Measurements from ENCODE around the gene EWSR1. TPM values are rescaled to one million over a fixed set of nuclear protein-coding genes. Genes with fewer than 3 reads are reported as not detected.

The EWSR1 gene
- total RNA-seq, 8 experiments from 2014 or later = 134 to 362 (median 188) TPM

GRCh38 chr22:29266564-29267461 lies 1.3 kb upstream of the EWSR1 start:
- 0 to 80% (median 15%) methylated on average over 1 to 6 of the region's 13 CpGs; no CpG with 5 or more reads in 3 of the 10 experiments for WGBS, 10 experiments
- peaks cover 26 to 30% of the 10 kb centered on the region in 2 donors for H3K4me1 ChIP-seq (replicated peaks in 1 of 2)
- ATAC-seq (replicated peaks in 6 of 8) = peak in 6 of 8 experiments; percentile 0 to 8 (median 2)
- in situ Hi-C loops (cut with MboI; ENCODE audit: low pct_unique_long_range_greater_than_20kb in 2 of 9, low sequenced_read_pairs in 9 of 9, unreplicated experiment in 9 of 9) = loop anchor here in 1 of 9 experiments (25.0 kb wide), 1 partner anchor 405 kb away; no protein-coding TSS in a partner anchor
- H3K4me3 ChIP-seq = peak overlapping the region; percentile 79 to 99 (median 92)
- H3K27ac ChIP-seq = peak overlapping the region; percentile 100

- ATAC-seq (replicated peaks in 6 of 8) = peak in 1 of 8 experiments; percentile 0
- 0 to 7% (median 0%) methylated on average over 2 to 18 of the region's 32 CpGs; no CpG with 5 or more reads in 5 of the 10 experiments for WGBS, 10 experiments
- peak overlapping the region; percentile 79 to 99 (median 92) for H3K4me3 ChIP-seq
- H3K4me1 ChIP-seq (replicated peaks in 1 of 2) = peaks cover 26 to 30% of the 10 kb centered on the region in 2 donors
- in situ Hi-C loops (cut with MboI; ENCODE audit: low pct_unique_long_range_greater_than_20kb in 2 of 9, low sequenced_read_pairs in 9 of 9, unreplicated experiment in 9 of 9) = loop anchor here in 1 of 9 experiments (25.0 kb wide), 1 partner anchor 405 kb away; no protein-coding TSS in a partner anchor
- peak overlapping the region; percentile 100 for H3K27ac ChIP-seq
These were observed 608 bp upstream of the EWSR1 start for GRCh38 chr22:29267462-29267857.

- peak overlapping the region; percentile 100 for H3K27ac ChIP-seq
- whole genome bisulfite sequencing, 10 experiments = 0 to 2% (median 0%) methylated on average over 2 to 23 of the region's 51 CpGs; no CpG with 5 or more reads in 2 of the 10 experiments
- peak; percentile 15 to 44 (median 32) for ATAC-seq (replicated peaks in 6 of 8)
- peak overlapping the region; percentile 79 to 99 (median 92) for H3K4me3 ChIP-seq
- in situ Hi-C loops (cut with MboI; ENCODE audit: low pct_unique_long_range_greater_than_20kb in 2 of 9, low sequenced_read_pairs in 9 of 9, unreplicated experiment in 9 of 9) = loop anchor here in 1 of 9 experiments (25.0 kb wide), 1 partner anchor 406 kb away; no protein-coding TSS in a partner anchor
- H3K4me1 ChIP-seq (replicated peaks in 1 of 2) = peaks cover 26 to 30% of the 10 kb centered on the region in 2 donors
These were observed 602 bp downstream of the EWSR1 start for GRCh38 chr22:29268511-29269229.

GRCh38 chr22:29269230-29269604 lies 1.1 kb downstream of the EWSR1 start:
- H3K4me1 ChIP-seq (replicated peaks in 1 of 2) = peaks cover 26 to 30% of the 10 kb centered on the region in 2 donors
- peak overlapping the region; percentile 100 for H3K27ac ChIP-seq
- WGBS, 10 experiments = 0 to 4% (median 0%) methylated on average over 1 to 14 of the region's 14 CpGs; no CpG with 5 or more reads in 3 of the 10 experiments
- ATAC-seq (replicated peaks in 6 of 8) = no peak
- peak overlapping the region; percentile 79 to 99 (median 92) for H3K4me3 ChIP-seq
- in situ Hi-C loops (cut with MboI; ENCODE audit: low pct_unique_long_range_greater_than_20kb in 2 of 9, low sequenced_read_pairs in 9 of 9, unreplicated experiment in 9 of 9) = loop anchor here in 1 of 9 experiments (25.0 kb wide), 1 partner anchor 407 kb away; no protein-coding TSS in a partner anchor

GRCh38 chr22:29269731-29270474 lies 1.8 kb downstream of the EWSR1 start:
- H3K4me3 ChIP-seq = peak overlapping the region; percentile 79 to 99 (median 92)
- peaks cover 26 to 30% of the 10 kb centered on the region in 2 donors for H3K4me1 ChIP-seq (replicated peaks in 1 of 2)
- in situ Hi-C loops (cut with MboI; ENCODE audit: low pct_unique_long_range_greater_than_20kb in 2 of 9, low sequenced_read_pairs in 9 of 9, unreplicated experiment in 9 of 9) = loop anchor here in 1 of 9 experiments (25.0 kb wide), 1 partner anchor 408 kb away; no protein-coding TSS in a partner anchor
- no peak overlapping the region for H3K27ac ChIP-seq
- ATAC-seq (replicated peaks in 6 of 8) = no peak
- 0 to 40% (median 21%) methylated on average over 5 to 11 of the region's 13 CpGs for WGBS, 10 experiments

- in situ Hi-C loops (cut with MboI; ENCODE audit: low pct_unique_long_range_greater_than_20kb in 2 of 9, low sequenced_read_pairs in 9 of 9, unreplicated experiment in 9 of 9) = loop anchor here in 1 of 9 experiments (25.0 kb wide), 1 partner anchor 408 kb away; no protein-coding TSS in a partner anchor
- WGBS, 10 experiments = 7 to 42% (median 23%) methylated on average over 3 to 9 of the region's 9 CpGs; no CpG with 5 or more reads in 1 of the 10 experiments
- H3K4me1 ChIP-seq (replicated peaks in 1 of 2) = peaks cover 26 to 30% of the 10 kb centered on the region in 2 donors
- no peak for ATAC-seq (replicated peaks in 6 of 8)
- no peak overlapping the region for H3K27ac ChIP-seq
- peak overlapping the region; percentile 79 to 99 (median 92) for H3K4me3 ChIP-seq
These were observed 2.6 kb downstream of the EWSR1 start for GRCh38 chr22:29270475-29271271.

- in situ Hi-C loops (cut with MboI; ENCODE audit: low pct_unique_long_range_greater_than_20kb in 2 of 9, low sequenced_read_pairs in 9 of 9, unreplicated experiment in 9 of 9) = loop anchor here in 1 of 9 experiments (25.0 kb wide), 1 partner anchor 410 kb away; no protein-coding TSS in a partner anchor
- peaks cover 16 to 18% of the 10 kb centered on the region in 2 donors for H3K4me1 ChIP-seq (replicated peaks in 1 of 2)
- ATAC-seq (replicated peaks in 6 of 8) = no peak
- no peak overlapping the region for H3K4me3 ChIP-seq
- WGBS, 10 experiments = 20 to 100% (median 100%) methylated on average over 1 to 2 of the region's 2 CpGs; no CpG with 5 or more reads in 1 of the 10 experiments
- H3K27ac ChIP-seq = no peak overlapping the region
These were observed 4.6 kb downstream of the EWSR1 start for GRCh38 chr22:29272624-29273023.

GRCh38 chr22:29275167-29275566 lies 7.1 kb downstream of the EWSR1 start:
- 25 to 100% (median 86%) methylated on average over 1 to 3 of the region's 3 CpGs; no CpG with 5 or more reads in 1 of the 10 experiments for WGBS, 10 experiments
- H3K4me1 ChIP-seq (replicated peaks in 1 of 2) = peaks cover 10 to 17% of the 10 kb centered on the region in 2 donors
- no peak overlapping the region for H3K4me3 ChIP-seq
- in situ Hi-C loops (cut with MboI; ENCODE audit: low pct_unique_long_range_greater_than_20kb in 2 of 9, low sequenced_read_pairs in 9 of 9, unreplicated experiment in 9 of 9) = no loop called here
- no peak for ATAC-seq (replicated peaks in 6 of 8)
- H3K27ac ChIP-seq = no peak overlapping the region

GRCh38 chr22:29275819-29276565 lies 7.9 kb downstream of the EWSR1 start:
- H3K4me1 ChIP-seq (replicated peaks in 1 of 2) = peaks cover 2 to 8% of the 10 kb centered on the region in 2 donors
- no peak overlapping the region for H3K27ac ChIP-seq
- ATAC-seq (replicated peaks in 6 of 8) = no peak
- H3K4me3 ChIP-seq = no peak overlapping the region
- WGBS, 10 experiments = 0 to 75% (median 48%) methylated on average over 1 to 3 of the region's 3 CpGs; no CpG with 5 or more reads in 2 of the 10 experiments
- in situ Hi-C loops (cut with MboI; ENCODE audit: low pct_unique_long_range_greater_than_20kb in 2 of 9, low sequenced_read_pairs in 9 of 9, unreplicated experiment in 9 of 9) = no loop called here

- H3K4me3 ChIP-seq = no peak overlapping the region
- in situ Hi-C loops (cut with MboI; ENCODE audit: low pct_unique_long_range_greater_than_20kb in 2 of 9, low sequenced_read_pairs in 9 of 9, unreplicated experiment in 9 of 9) = no loop called here
- 83 to 100% (median 100%) methylated on average over 1 of the region's 1 CpG; no CpG with 5 or more reads in 7 of the 10 experiments for WGBS, 10 experiments
- peak in 2 of 8 experiments; percentile 15 to 19 for ATAC-seq (replicated peaks in 6 of 8)
- no peaks in the 10 kb centered on the region for H3K4me1 ChIP-seq (replicated peaks in 1 of 2)
- no peak overlapping the region for H3K27ac ChIP-seq
These were observed 9.9 kb downstream of the EWSR1 start for GRCh38 chr22:29277927-29278326.

- in situ Hi-C loops (cut with MboI; ENCODE audit: low pct_unique_long_range_greater_than_20kb in 2 of 9, low sequenced_read_pairs in 9 of 9, unreplicated experiment in 9 of 9) = no loop called here
- Histone ChIP-seq H3K27ac (no peak overlapping the region), H3K4me3 (no peak overlapping the region), H3K4me1 (replicated peaks in 1 of 2) (no peaks in the 10 kb centered on the region)
- 83 to 100% (median 98%) methylated on average over 1 to 3 of the region's 3 CpGs; no CpG with 5 or more reads in 4 of the 10 experiments for WGBS, 10 experiments
- ATAC-seq (replicated peaks in 6 of 8) = no peak
These were observed 16.1 kb downstream of the EWSR1 start for GRCh38 chr22:29284196-29284595.
